Smooth muscle cell (in vitro differentiated cells): ENCODE results near the gene FHOD3. TPM values are rescaled to one million over a fixed set of nuclear protein-coding genes. Genes with fewer than 3 reads are reported as not detected.

Experiments
- DNase-seq: peaks from one replicate; lab custom pipeline; 2025; ENCODE audit not compliant: unreplicated experiment; lab: John Stamatoyannopoulos, UW
- H2AFZ ChIP-seq: fragments of 200-600 bp; sonication (generic); 2 replicates; pipeline ENCODE4 v1.6.0; 2016; ENCODE audit warnings: antibody characterized with exemption, low read depth, mild to moderate bottlenecking
- H3F3A ChIP-seq: fragments of 200-600 bp; sonication (generic); 2 replicates; pipeline ENCODE4 v1.6.0; 2017; ENCODE audit warnings: antibody characterized with exemption, low read depth
- H3K27ac ChIP-seq: fragments of 200-600 bp; sonication (generic); 2 replicates; pipeline ENCODE4 v1.5.1; 2016; ENCODE audit warnings: low read depth, mild to moderate bottlenecking
- H3K27me3 ChIP-seq: fragments of 200-600 bp; sonication (generic); 2 replicates; pipeline ENCODE4 v1.6.1; 2016; ENCODE audit warnings: low read depth, mild to moderate bottlenecking
- H3K36me3 ChIP-seq: fragments of 200-600 bp; sonication (generic); 2 replicates; pipeline ENCODE4 v1.5.1; 2016; ENCODE audit warnings: low read depth
- H3K4me1 ChIP-seq: fragments of 200-600 bp; sonication (generic); 2 replicates; pipeline ENCODE4 v1.5.1; 2016; ENCODE audit warnings: low read depth
- H3K4me2 ChIP-seq: fragments of 200-600 bp; sonication (generic); 2 replicates; pipeline ENCODE4 v1.6.0; 2016; ENCODE audit warnings: mild to moderate bottlenecking
- H3K4me3 ChIP-seq: fragments of 200-600 bp; sonication (generic); 2 replicates; pipeline ENCODE4 v1.5.1; 2016; ENCODE audit warnings: mild to moderate bottlenecking
- H3K79me2 ChIP-seq: fragments of 200-600 bp; sonication (generic); 2 replicates; pipeline ENCODE4 v1.6.0; 2016; ENCODE audit warnings: low read depth, mild to moderate bottlenecking
- H3K9ac ChIP-seq: fragments of 200-600 bp; sonication (generic); 2 replicates; pipeline ENCODE4 v1.6.0; 2016; ENCODE audit warnings: low read depth
- H3K9me3 ChIP-seq: fragments of 200-600 bp; sonication (generic); replicated peaks from 2 replicates; pipeline ENCODE4 v1.5.1; 2016; ENCODE audit warnings: low read depth
- H4K20me1 ChIP-seq: fragments of 200-600 bp; sonication (generic); 2 replicates; pipeline ENCODE4 v1.6.0; 2016; ENCODE audit warnings: low read depth
- CTCF ChIP-seq: fragments of 200-600 bp; sonication (generic); IDR thresholded peaks from 2 replicates; pipeline ENCODE4 v1.5.1; 2017; ENCODE audit warnings: borderline replicate concordance, mild to moderate bottlenecking, antibody characterized with exemption; ENCODE audit not compliant: insufficient read depth, poor library complexity, severe bottlenecking
- WGBS: methylation state at CpG from one replicate; pipeline ENCODE4 v1.1.7; 2016; ENCODE audit warnings: low lambda C conversion rate; 5-methylcytosine and 5-hydroxymethylcytosine counted together
- polyA plus RNA-seq: library from polyadenylated mRNA; unstranded; fragments of >200 nt; fragmentation: Nextera tagmentation; extraction: Ambion mirVana; gene quantifications from 2 replicates; pipeline ENCODE4 v1.2.1, GENCODE V29; 2016
- total RNA-seq: library from RNA; depleted of rRNA; stranded (reverse); fragments of >200 nt; gene quantifications from 2 replicates; pipeline ENCODE4 v1.2.3, GENCODE V29; 2014

The FHOD3 gene
- total and polyA plus RNA-seq, 2 experiments from 2014 or later = 6.3 to 19.4 TPM

GRCh38 chr18:36469461-36469860 lies 171.9 kb downstream of the FHOD3 start:
- Histone ChIP-seq H3K4me2 (peak overlapping the region; percentile 37), H3K4me3 (no peak overlapping the region), H3F3A (peaks cover 2% of the 10 kb centered on the region), H3K79me2 (no peaks in the 10 kb centered on the region), H3K36me3 (no peaks in the 10 kb centered on the region), H3K27me3 (no peaks in the 10 kb centered on the region), H4K20me1 (peaks cover 5% of the 10 kb centered on the region), H3K27ac (no peak overlapping the region), H3K9ac (no peak overlapping the region), H3K4me1 (peaks cover 20% of the 10 kb centered on the region), H2AFZ (no peak overlapping the region), H3K9me3 (no peaks in the 10 kb centered on the region)
- 59% methylated on average over 8 of the region's 8 CpGs for WGBS
- no peak for DNase-seq
- no peak for TF ChIP-seq CTCF

GRCh38 chr18:36470896-36471295 lies 173.4 kb downstream of the FHOD3 start:
- WGBS = 81% methylated on average over 7 of the region's 7 CpGs
- Histone ChIP-seq H3K27ac (no peak overlapping the region), H3K4me3 (no peak overlapping the region), H3K9ac (no peak overlapping the region), H3F3A (no peaks in the 10 kb centered on the region), H3K4me1 (peaks cover 18% of the 10 kb centered on the region), H3K4me2 (no peak overlapping the region), H3K79me2 (no peaks in the 10 kb centered on the region), H2AFZ (no peak overlapping the region), H3K27me3 (no peaks in the 10 kb centered on the region), H3K9me3 (no peaks in the 10 kb centered on the region), H4K20me1 (peaks cover 4% of the 10 kb centered on the region), H3K36me3 (no peaks in the 10 kb centered on the region)
- no peak for TF ChIP-seq CTCF
- no peak for DNase-seq

GRCh38 chr18:36471393-36471792 lies 173.9 kb downstream of the FHOD3 start:
- Histone ChIP-seq H3K27me3 (no peaks in the 10 kb centered on the region), H3K4me3 (no peak overlapping the region), H3K4me1 (peaks cover 18% of the 10 kb centered on the region), H3K27ac (no peak overlapping the region), H3K79me2 (no peaks in the 10 kb centered on the region), H2AFZ (no peak overlapping the region), H3K4me2 (no peak overlapping the region), H3K9me3 (no peaks in the 10 kb centered on the region), H3K9ac (no peak overlapping the region), H4K20me1 (peaks cover 4% of the 10 kb centered on the region), H3K36me3 (no peaks in the 10 kb centered on the region), H3F3A (no peaks in the 10 kb centered on the region)
- no peak for DNase-seq
- TF ChIP-seq CTCF = no peak
- WGBS = 89% methylated on average over 5 of the region's 5 CpGs

GRCh38 chr18:36476433-36476832 lies 178.9 kb downstream of the FHOD3 start:
- H3K9ac ChIP-seq = no peak overlapping the region
- H3K9me3 ChIP-seq = no peaks in the 10 kb centered on the region
- no peak overlapping the region for H3K4me3 ChIP-seq
- no peak for TF ChIP-seq CTCF
- peaks cover 41% of the 10 kb centered on the region for H3K4me1 ChIP-seq
- peaks cover 8% of the 10 kb centered on the region for H4K20me1 ChIP-seq
- no peaks in the 10 kb centered on the region for H3F3A ChIP-seq
- no peak overlapping the region for H3K27ac ChIP-seq
- whole genome bisulfite sequencing = 48% methylated on average over 4 of the region's 4 CpGs
- no peaks in the 10 kb centered on the region for H3K27me3 ChIP-seq
- no peak overlapping the region for H2AFZ ChIP-seq
- DNase-seq = no peak
- no peaks in the 10 kb centered on the region for H3K79me2 ChIP-seq
- no peaks in the 10 kb centered on the region for H3K36me3 ChIP-seq
- H3K4me2 ChIP-seq = no peak overlapping the region
